ENCODE results near the gene KRTAP12-4. TPM values are rescaled to one million over a fixed set of nuclear protein-coding genes. Genes with fewer than 3 reads are reported as not detected.
A peak's percentile ranks its signal among the peaks of the same experiment; 100 is the strongest.
"Not testable (repeated sequence)": the region's sequence is repeated elsewhere in the genome, so short reads cannot be mapped to it uniquely, and the experiment has no call there.

The KRTAP12-4 gene
- total RNA-seq, 1 donor from 2014 or later, result not detected

DNA sequence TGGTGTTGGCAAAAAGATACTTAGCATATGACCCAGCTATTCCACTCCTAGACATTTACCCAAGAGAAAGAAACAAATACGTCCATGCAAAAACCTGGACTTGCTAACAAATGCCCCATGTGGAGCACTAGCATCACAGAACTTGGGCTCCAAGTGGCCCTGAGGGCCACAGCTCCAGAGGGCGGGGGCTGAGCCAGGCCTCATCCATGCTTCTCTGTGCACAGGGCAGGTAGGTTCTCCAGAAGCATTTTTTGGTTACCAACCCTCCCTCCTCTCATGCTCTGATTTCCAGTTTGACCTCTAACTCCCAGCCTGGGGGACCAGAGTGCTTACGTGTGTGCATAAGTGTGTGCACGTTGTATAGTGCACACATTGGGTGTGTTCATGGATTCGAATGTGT, 10.2 kb upstream of the KRTAP12-4 start:
- DNase-seq (ENCODE audit: extremely low spot score, unreplicated experiment), result peak; percentile 24
- Mint-ChIP-seq H3K36me3 (no peaks in the 10 kb centered on the region), H3K27me3 (peaks cover 4% of the 10 kb centered on the region), H3K27ac (no peak overlapping the region), H3K9me3 (peaks cover 4% of the 10 kb centered on the region), H3K4me1 (ENCODE audit: unreplicated experiment) (no peaks in the 10 kb centered on the region), H3K4me3 (no peak overlapping the region)
- TF ChIP-seq, protein P1, sequence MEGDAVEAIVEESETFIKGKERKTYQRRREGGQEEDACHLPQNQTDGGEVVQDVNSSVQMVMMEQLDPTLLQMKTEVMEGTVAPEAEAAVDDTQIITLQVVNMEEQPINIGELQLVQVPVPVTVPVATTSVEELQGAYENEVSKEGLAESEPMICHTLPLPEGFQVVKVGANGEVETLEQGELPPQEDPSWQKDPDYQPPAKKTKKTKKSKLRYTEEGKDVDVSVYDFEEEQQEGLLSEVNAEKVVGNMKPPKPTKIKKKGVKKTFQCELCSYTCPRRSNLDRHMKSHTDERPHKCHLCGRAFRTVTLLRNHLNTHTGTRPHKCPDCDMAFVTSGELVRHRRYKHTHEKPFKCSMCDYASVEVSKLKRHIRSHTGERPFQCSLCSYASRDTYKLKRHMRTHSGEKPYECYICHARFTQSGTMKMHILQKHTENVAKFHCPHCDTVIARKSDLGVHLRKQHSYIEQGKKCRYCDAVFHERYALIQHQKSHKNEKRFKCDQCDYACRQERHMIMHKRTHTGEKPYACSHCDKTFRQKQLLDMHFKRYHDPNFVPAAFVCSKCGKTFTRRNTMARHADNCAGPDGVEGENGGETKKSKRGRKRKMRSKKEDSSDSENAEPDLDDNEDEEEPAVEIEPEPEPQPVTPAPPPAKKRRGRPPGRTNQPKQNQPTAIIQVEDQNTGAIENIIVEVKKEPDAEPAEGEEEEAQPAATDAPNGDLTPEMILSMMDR (conservative IDR thresholded peaks at IDR 0.05), result no peak

GRCh38 chr21:44661567-44661966, 7.1 kb upstream of the KRTAP12-4 start:
- H3K9me3 Mint-ChIP-seq; H3K4me1 Mint-ChIP-seq (ENCODE audit: unreplicated experiment); H3K27ac Mint-ChIP-seq; H3K4me3 Mint-ChIP-seq; H3K36me3 Mint-ChIP-seq; H3K27me3 Mint-ChIP-seq: not testable (repeated sequence)
- DNase-seq (ENCODE audit: extremely low spot score, unreplicated experiment), result peak; percentile 24

GRCh38 chr21:44658913-44659595, 4.6 kb upstream of the KRTAP12-4 start:
- TF ChIP-seq, protein P1 (conservative IDR thresholded peaks at IDR 0.05), result no peak
- Mint-ChIP-seq H3K36me3 (no peaks in the 10 kb centered on the region), H3K27me3 (no peaks in the 10 kb centered on the region), H3K27ac (no peak overlapping the region), H3K9me3 (peaks cover 13% of the 10 kb centered on the region), H3K4me3 (no peak overlapping the region), H3K4me1 (ENCODE audit: unreplicated experiment) (no peaks in the 10 kb centered on the region)
- DNase-seq (ENCODE audit: extremely low spot score, unreplicated experiment), result peak; percentile 34

GRCh38 chr21:44658541-44658910, 4.1 kb upstream of the KRTAP12-4 start:
- H3K4me1 Mint-ChIP-seq (ENCODE audit: unreplicated experiment), result no peaks in the 10 kb centered on the region
- H3K27me3 Mint-ChIP-seq, result no peaks in the 10 kb centered on the region
- no peak overlapping the region for H3K4me3 Mint-ChIP-seq
- no peaks in the 10 kb centered on the region for H3K36me3 Mint-ChIP-seq
- no peak overlapping the region for H3K27ac Mint-ChIP-seq
- DNase-seq (ENCODE audit: extremely low spot score, unreplicated experiment), result peak; percentile 22
- TF ChIP-seq, protein P1 (conservative IDR thresholded peaks at IDR 0.05), result no peak
- peaks cover 13% of the 10 kb centered on the region for H3K9me3 Mint-ChIP-seq

GRCh38 chr21:44657635-44658540, 3.4 kb upstream of the KRTAP12-4 start, which contains the start of gene KRTAP12-3:
Gene KRTAP12-3, plus strand, starts transcription at chr21:44657932. Its CDS starts 48 bp downstream, at chr21:44657980.
- H3K27ac Mint-ChIP-seq, result no peak within 1 kb of the TSS
- TF ChIP-seq, protein P1 (conservative IDR thresholded peaks at IDR 0.05), result no peak
- H3K27me3 Mint-ChIP-seq, result no peaks in the 10 kb centered on the region
- DNase-seq (ENCODE audit: extremely low spot score, unreplicated experiment), result peak; percentile 27
- H3K9me3 Mint-ChIP-seq, result peaks cover 13% of the 10 kb centered on the region
- no peaks in the 10 kb centered on the region for H3K36me3 Mint-ChIP-seq
- H3K4me3 Mint-ChIP-seq, result no peak within 1 kb of the TSS
- no peaks in the 10 kb centered on the region for H3K4me1 Mint-ChIP-seq (ENCODE audit: unreplicated experiment)

GRCh38 chr21:44656868-44657267, 2.4 kb upstream of the KRTAP12-4 start:
- H3K9me3 Mint-ChIP-seq, result peaks cover 13% of the 10 kb centered on the region
- H3K36me3 Mint-ChIP-seq, result no peaks in the 10 kb centered on the region
- DNase-seq (ENCODE audit: extremely low spot score, unreplicated experiment), result peak; percentile 40

More at GRCh38 chr21:44656868-44657267, 2.4 kb upstream of the KRTAP12-4 start:
- Mint-ChIP-seq H3K4me1 (ENCODE audit: unreplicated experiment) (no peaks in the 10 kb centered on the region), H3K4me3 (no peak overlapping the region), H3K27ac (no peak overlapping the region), H3K27me3 (no peaks in the 10 kb centered on the region)
- TF ChIP-seq, protein P1 (conservative IDR thresholded peaks at IDR 0.05), result no peak
